Middle frontal gyrus (tissue), 1 donor: ENCODE measurements around the gene TSPAN15.

Experiments
- DNase-seq: peaks from one replicate; pipeline ENCODE4 v3.0.0-alpha.2; 2015; ENCODE audit warnings: low spot score; ENCODE audit errors: extremely low spot score

Gene TSPAN15

DNA sequence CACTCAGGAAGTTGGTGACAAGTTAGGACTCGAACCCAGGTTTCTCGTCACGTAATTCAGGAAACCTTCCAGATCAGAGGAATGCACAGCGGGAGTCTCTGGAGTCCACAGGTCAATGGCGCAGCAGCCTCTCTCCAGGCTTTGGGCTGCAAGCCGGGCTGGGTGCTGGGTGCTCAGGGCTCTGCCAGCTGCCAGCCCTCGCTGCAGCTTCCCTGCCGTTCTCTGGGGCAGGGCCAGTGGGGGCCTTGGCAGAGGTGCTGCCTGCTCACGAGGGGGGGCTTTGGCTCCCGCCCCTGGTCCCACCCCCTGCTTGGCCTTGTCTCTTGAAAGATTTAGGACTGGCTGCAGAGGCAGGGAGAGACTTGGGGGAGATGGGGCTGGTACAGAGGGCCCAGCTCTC lies 34.6 kb upstream of the TSPAN15 start, which contains the start of gene TACR2:
TSS of gene TACR2 (minus strand) at position 224 of the 400 bp plus-strand sequence. CDS start 595 bp downstream, outside the sequence.
- no peak for DNase-seq

DNA sequence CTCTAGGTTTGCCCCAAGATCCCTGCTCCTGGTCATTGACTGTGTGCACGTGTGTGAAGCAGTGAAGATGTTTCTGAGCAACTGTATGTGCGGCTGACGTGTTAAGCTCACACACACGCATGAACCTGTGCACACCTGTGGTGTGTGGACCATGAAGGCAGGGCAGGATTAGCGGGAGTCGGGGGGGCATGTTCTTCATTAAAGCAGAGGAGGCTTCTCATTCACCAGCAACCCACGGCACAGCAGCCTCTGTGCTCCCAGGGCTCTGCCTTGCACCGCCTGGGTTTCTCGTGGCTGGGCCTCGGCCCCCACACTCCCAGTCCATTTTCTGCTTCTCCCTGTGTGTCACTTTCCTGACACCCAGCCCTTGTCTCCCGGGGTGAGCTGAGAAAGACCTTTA lies 33.7 kb upstream of the TSPAN15 start:
- DNase-seq = no peak

DNA sequence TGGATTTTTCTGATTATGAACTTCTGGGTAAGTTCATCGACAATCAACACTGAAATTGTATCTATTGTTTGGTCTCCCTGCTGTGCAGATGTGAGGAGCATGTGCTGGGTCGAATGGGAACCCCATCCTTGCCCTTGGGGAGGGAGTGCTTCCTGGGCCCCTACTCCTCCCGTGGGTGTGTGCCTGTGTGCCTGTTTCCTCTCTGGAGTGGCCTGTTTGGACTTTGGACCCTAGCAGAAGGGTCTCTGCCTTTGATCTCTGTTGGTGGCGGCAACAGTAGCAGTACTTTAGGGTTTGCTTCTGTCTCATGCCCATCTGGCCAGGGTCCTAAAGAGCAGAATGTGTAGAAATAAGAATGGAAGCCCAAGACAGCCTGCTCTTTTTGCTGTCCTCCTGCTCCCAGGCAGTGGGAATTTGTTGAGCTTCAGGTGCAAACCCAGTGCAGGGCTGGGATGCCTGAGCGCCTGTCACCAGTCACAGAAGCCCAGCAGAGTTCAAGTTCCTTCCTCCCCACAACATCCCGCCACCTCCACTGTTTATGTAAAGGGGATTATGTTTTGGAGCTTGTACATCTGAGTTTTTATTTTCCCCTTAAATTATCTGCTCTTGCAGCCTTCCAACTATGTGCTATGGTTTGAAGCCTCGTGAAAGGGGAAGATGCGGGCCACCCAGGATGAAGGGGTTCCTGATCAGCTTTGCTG lies 33.1 kb upstream of the TSPAN15 start:
- no peak for DNase-seq

DNA sequence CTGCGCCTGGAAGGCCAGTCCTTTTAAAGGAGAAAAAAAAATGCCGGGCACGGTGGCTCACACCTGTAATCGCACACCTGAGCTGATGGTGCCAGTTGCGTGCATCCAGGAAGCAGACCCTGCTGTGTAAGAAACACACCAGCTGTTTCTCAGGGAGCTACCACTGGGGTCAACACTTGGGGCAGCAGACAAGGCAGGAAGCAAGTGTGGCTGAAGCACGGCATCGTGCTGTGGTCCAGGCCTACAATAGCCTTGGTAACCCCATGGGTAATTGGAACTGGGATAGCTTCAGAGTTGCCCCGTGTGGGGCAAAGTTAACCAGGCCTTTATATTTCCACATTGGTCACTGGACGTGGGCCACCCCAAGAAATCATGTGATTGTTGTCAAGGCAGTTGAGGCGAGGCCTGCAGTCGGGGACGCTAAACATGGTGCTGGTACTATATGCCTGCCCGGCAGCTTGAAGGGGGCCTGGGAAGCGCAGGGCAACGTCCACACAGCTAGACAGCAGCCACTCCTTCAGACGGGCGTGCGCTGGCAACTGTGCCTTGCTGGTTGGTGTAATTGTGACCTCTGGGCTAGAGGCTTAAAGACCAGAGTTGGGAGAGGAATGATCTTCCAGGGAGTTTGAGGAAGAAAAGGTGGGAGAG lies 32.0 kb upstream of the TSPAN15 start:
- DNase-seq = no peak

DNA sequence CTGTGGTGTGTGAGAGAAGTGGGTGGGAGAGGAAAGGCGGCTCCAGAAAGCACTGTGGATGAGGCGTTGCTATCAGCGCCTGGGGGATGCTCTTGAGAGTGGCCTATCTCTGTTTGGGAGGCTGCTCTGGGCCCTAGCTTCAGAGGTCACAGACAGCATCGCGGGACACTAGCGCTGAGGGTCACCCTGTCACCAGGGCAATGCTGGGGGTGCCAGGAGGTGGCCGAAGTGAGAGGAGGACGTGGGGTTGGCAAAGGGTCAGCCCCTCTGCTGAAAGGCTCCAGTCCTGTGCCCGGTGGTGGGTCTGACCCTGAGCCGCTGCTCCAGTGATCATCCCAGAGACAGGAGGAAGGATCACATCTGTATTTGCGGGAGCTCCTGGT lies 31.5 kb upstream of the TSPAN15 start:
- no peak for DNase-seq

DNA sequence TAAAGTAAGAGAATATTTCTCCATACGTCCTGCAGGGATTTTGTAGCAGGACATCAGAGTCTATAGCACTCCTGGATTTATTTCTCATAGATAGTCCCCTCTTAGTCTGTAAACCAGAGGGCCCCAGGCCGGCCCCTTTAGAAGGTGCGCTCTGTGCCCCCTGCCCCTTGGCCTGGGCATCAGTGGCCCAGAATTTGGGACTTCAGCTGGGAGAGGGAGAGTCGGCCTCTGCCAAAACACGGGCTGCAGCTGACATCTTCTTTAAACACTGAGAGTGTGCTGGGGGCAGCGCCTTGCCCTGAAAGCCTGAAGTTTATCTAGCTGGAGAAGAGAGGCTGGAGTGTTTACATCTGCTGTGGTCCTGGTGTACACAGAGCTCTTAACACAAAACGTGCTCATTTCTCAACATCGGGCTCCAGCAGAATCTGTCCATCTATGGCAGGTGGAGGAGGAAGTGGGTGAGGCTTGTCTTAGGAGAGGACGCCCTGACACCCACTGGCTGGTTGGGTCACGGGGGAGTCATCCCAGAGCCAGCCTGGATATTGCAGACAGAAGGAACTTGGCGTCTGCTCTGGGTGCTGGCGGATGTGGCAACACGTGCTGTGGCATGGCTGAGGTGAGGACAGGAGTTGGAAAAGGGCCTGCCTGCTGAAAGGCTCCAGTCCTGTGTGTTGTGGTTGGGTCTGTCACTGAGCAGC lies 29.5 kb upstream of the TSPAN15 start:
- no peak for DNase-seq

DNA sequence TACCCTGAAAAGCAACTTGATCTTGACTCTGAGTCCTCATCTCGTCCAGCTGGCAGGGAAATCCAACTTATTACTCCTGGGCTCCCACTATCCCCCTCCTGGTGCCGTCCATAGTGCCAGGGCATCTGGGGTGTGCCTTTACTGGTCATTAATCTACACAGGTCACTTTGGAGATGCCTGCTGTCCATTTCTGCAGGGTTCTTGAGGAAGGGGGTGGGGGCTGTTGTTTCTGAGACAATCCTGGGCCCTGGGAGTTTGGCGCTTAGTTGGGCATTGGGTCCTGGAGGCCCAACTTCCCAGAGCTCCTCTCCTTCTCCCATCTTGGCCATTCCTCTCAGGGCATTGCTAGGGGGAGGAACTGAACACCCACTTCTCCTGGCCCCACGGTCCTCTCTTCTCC lies 28.6 kb upstream of the TSPAN15 start:
- DNase-seq = no peak

DNA sequence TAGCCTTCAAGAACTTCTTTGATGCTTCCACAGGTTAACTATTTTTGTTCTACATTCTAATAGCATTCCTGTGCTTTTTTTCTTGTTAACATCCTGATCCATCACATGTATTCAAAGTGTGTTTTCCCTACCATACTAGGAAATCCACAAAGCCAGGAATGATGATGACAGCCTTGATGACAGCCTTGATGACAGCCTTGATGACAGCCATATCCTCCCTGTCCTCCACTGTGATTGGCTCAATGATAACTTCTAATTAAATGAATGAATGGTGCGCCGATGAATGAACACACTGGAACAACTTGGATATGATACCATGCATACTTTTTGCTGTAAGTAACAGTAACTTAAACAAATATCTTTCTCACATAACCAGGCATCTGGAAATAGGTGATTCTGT lies 26.2 kb upstream of the TSPAN15 start:
- DNase-seq = no peak

DNA sequence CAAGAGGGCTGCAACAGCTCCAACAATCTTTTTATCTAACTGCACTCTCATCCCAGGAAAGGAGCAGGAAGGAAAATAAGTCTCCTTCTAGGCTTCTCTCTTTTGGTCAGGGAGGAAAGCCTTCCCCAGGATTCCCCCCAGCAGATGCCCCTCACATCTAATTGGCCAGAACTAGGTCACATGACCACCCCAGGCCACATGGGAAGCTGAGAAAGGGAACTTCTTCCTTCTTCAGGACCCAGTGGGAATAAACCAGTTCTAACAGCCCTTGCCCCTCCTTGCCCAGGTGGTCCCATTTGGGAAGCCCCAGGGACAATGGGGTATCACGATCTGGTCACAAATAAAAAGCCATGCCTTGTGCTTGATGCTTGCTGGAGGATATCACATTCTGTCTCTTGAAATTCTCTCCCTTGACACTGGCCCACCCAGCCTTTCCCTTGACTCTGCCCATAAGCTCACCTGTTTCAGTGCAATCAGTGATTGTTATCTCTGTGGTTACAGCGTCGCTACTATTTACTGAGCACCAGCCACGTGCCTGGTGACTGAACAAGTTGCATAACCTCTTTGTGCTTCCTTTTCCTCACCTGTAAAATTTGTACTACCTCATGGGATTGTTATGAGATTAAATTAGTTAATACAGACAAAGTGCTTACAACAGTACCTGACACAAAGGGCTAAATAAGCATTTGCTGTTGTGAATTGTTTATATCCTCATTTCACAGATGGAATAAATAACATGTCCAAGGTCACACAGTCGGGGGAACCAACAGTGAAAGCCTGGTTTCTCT lies 25.6 kb upstream of the TSPAN15 start:
- no peak for DNase-seq

DNA sequence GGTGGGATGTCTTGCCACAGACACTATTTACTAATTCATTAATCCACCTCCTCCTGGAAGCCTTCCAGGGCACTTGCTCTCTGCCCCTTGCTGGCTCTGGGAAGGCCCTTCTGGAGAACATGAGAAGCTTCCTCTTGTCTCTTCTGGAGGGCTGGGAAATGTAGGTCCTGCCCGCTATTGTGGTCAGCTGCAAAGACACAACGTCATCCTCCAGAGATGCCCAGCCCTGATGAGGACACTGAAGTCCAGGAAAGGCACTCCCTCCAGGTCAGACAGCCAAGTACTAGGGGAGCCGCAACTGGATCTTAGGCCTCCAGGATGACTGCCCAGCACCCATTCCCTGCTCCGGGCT lies 24.9 kb upstream of the TSPAN15 start:
- DNase-seq = no peak

DNA sequence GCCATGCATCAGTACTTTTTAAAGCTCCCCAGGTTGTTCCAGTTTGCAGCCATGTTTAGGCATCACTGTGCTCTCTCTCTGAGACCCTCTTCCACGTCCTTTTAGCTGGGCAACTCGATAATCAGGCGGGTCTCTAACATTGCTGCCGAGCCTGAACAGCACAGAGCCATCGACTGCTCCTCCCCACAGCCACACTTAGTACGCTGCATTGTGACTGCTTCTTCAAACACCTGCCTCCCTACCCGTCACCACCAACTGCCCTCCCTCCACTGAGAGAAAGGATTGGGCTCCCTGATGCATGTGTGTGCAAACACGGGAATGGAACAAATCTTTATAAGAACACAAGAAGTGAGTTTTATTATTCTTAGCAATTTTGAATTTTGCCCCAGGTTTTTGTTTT lies 23.1 kb upstream of the TSPAN15 start:
- no peak for DNase-seq

DNA sequence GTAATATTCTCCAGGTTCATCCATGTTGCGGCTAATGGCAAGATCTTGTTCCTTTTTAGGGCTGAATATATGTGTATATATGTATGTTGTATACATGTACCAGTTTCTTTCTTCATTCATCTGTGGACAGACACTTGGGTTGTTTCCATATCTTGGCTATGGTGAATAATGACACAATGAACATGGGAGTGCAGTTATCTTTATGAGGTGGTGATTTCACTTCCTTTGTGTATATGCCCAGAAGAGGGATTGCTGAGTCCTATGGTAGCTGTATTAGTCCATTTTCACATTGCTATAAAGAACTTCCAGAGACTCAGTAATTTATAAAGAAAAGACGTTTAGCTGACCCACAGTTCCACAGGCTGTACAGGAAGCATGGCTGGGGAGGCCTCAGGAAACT lies 17.1 kb upstream of the TSPAN15 start:
- DNase-seq = no peak

DNA sequence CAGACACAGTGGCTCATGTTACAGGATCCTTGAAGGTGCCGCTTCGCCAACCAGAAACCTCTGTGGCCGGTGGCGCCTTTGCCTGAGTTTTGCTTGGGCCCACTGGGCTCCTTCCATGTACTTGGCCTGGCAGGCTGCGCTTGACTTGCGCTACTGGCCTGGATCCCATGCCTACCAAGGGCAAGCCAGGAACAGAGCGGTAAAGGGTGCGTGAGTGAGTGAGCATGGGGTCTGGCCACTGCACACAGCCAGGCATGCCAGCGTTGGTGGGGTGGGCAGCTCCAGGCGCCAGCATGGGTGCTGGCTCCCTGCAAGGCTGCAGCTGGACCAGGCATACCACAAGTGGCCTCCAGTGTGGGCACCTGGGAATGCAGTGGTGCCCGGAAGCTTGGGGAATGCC lies 16.3 kb upstream of the TSPAN15 start:
- DNase-seq = no peak

DNA sequence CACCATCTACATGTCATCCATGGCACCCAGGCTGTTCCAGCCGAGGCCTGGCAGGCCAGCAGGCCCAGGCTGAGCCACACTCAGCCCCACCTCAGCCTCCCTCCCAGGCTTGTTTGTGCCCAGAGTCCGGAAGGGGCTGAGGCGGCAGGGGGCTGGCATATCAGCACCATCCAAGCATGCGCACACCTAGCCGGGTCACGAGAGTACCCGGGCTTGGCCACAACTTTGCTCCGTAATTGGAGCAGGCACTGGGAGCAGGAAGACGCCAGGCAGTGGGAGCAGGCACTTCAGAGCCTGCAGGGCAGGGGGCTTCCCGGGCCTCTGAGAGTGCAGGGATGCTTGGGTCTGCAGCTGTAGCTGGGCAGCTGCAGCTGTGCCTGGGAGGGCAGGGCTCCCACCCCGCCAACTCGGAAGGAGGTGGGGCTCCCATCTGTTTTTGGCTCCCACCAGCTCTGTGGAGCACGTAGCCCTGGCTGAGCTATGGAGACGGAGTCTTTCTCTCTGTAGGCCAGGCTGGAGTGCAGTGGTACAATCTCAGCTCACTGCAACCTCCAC lies 15.2 kb upstream of the TSPAN15 start:
- no peak for DNase-seq

DNA sequence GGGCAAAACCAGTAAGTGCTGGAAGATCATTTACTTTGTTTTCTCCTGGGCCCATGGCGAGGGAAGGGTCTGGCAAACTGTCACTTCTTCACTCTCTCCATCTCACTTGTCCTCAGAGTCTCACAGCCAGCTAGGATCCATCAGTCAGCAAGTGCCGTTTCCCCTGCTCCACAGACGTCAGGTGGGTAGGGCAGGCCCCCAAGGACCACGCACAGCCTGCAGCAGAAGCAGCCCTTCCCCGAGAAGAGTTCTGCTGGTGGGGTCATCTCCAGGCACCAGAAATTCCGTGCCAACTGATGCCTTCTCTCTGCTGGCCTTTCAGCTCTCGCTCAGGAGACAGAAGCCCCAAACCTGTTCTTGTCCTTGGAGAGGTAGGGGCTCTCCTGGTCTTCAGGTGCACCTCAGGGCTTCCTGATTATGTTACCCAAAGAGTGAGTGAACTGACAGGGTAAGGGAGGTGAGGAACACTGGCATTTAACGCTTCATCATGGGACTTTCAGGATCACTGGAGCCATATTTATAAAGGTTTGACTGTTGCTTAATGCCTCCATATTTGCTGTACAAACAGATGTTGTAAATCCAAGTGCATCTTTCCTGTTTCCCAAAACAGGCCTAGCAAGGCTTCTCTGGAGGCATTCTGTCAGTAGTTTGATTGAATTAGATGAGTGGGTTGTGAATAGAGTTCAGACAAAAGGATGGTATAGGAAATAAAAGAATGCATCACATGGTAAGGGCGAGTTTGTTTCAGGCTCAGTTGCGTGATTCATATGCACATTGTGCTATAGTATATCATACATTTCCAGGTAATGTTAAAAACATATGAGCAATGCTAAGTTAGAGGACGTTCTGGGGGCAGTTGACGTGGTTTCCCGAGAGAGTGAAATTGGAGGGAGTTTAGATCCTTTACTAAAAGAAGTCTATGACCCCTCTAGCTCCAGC lies 13.7 kb upstream of the TSPAN15 start:
- DNase-seq = no peak

DNA sequence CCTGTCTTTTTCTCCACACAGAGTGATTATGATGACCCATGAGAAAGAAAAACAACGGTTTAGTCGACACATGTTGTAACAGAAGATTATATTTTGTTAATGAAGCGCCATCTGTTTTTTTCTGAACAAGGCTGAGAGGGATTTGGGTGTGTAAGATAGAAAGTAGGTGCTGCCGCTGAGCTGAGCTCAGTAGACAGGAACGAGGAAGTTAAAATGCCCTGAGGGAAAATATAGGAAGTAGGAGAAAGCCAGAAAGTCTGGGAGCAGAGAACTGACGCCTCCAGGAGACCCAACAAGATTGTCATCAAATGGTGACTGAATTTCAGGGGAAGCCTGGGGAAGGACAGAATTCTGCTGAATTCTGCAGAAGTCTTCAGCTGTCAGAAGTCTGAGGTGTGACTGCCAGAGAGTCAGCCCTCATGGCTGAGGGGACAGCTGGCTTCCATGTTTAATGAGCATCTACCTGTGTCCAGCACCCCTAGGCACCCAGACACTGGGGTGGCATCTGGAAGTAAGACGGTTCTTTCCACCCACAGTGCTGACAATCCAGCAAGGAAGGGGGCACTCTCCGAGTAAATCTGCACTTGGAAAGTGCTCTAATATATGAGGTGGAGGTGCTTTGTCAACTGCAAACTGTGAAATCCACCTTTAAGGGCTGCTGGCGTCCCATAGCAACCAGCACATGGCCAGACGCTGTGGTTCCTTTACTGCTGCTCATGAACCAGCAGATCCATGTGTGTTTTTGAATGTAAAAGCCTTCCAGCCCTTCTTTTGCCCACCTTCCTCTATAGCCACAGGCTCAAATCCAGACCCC lies 12.5 kb upstream of the TSPAN15 start:
- DNase-seq = no peak

DNA sequence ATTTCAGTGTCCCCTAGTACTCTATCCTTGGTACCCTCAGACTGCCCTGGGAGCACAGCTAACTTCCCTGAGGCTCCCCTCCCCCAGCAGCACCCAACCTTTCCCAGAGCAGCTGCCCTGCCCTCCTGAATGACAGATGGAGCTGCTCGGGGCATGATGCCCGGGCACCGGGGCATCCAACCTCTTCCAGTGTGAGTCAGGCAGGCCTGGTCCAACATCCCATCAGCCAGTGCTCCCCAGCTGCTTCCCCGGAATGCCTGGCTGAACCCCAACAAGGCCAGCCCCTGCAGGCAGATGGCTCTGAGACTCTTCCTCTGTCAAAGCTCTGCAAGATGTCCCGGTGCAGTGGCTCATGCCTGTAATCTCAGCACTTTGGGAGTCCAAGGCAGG lies 11.9 kb upstream of the TSPAN15 start:
- DNase-seq = no peak

DNA sequence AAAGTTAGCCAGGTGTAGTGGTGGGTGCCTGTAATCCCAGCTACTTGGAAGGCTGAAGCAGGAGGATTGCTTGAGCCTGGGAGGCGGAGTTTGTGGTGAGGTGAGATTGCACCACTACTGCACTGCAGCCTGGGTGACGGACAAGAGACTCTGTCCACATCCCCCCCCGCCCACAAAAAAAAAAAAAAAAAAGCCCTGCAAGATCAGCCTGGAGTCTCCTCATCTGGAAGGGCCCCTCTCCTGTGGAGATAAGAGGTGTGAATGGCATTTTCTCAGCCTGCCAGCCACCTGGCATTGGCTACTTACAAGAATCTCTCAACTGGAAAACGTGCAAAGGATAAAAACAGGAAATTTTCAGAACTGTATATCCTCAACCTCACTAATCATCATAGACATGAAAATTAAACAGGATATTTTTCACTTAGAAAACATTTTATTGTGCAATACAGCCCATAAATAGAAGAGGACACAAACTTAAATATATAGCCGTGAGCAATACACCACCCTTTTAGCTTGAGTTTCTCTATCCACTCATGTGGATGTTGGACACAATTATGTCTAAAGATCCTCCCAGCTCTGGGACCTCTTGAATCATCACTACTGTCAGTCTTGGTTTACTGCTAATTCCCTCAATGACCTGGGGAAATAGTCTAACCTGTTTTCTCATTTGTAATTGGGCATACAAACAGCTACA lies 11.3 kb upstream of the TSPAN15 start:
- no peak for DNase-seq

DNA sequence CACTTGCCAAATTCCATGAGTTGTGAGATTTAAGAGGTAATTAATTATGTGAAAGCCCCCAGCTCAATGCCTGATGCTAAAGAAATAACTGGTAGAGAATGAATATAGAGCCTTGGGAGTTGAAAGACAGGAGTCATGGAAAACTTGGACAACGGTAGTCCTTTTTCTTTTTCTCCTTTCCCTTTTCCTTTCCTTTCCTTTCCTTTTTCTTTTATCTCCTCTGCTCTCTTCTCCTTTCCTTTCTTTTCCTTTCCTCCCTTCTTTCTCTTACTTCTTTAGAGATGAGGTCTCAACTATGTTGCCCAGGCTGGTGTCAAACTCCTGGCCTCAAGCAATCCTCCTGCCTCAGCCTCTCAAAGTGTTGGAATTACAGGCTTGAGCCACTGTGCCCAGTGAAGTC lies 7.9 kb upstream of the TSPAN15 start:
- DNase-seq = no peak
